ENCODE results near the gene LSP1. TPM values are rescaled to one million over a fixed set of nuclear protein-coding genes. Genes with fewer than 3 reads are reported as not detected.

Gene LSP1
- total RNA-seq, 1 donor: 357 TPM

GRCh38 chr11:1839204-1839923 is 13.5 kb upstream of the LSP1 start:
- peaks cover 67% of the 10 kb centered on the region for H3K4me1 ChIP-seq (ENCODE audit: insufficient read depth, low read length)
- H3K4me3 ChIP-seq (ENCODE audit: low read length): no peak overlapping the region
- H3K27me3 ChIP-seq (ENCODE audit: insufficient read depth, low read length): no peaks in the 10 kb centered on the region
- H3K9me3 ChIP-seq (ENCODE audit: low read depth, low read length): no peaks in the 10 kb centered on the region

DNA sequence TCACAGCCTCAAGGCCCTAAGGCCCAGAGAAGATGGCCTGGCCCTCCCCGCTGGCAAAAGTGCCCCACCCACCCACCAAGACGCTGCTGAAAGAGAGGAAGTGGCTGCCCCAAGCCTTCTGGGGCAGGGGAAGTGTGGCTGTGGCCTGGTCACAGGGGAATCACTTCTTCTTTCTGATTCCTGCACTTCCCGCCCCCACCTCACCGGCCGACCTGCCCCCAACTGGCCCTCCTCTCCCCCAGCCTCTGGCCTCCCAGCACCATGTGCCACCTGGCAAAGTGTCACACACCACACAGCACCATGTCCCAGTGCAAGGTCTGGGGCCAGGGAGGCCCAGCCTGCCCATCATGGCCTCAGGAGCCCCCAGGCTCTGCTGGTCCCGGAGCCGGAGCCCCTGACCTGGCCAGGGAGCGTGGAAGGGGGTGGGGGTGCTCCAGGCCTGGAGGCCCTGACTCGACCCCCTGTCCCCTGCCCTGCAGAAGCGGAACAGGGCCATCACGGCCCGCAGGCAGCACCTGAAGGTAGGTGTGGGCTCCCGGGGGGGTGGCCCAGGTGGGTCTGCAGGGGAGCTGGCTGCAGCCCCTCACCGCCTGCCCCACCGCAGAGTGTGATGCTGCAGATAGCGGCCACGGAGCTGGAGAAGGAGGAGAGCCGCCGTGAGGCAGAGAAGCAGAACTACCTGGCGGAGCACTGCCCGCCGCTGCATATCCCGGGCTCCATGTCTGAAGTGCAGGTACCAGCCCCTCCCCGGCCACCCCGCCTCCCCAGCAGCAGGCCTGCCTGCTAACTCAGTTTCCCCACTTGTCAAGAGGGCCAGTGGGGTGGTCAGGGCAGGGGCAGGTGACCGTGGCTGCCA is 12.7 kb upstream of the LSP1 start:
- H3K4me3 ChIP-seq (ENCODE audit: low read length): peak overlapping the region; percentile 24

GRCh38 chr11:1840780-1841480 is 12.0 kb upstream of the LSP1 start:
- no peak overlapping the region for H3K4me3 ChIP-seq (ENCODE audit: low read length)
- H3K9me3 ChIP-seq (ENCODE audit: low read depth, low read length): no peaks in the 10 kb centered on the region
- H3K4me1 ChIP-seq (ENCODE audit: insufficient read depth, low read length): peaks cover 83% of the 10 kb centered on the region
- no peaks in the 10 kb centered on the region for H3K27me3 ChIP-seq (ENCODE audit: insufficient read depth, low read length)

More for the DNA sequence above, 12.7 kb upstream of the LSP1 start:
- Histone ChIP-seq H3K27me3 (ENCODE audit: insufficient read depth, low read length) (no peaks in the 10 kb centered on the region), H3K4me1 (ENCODE audit: insufficient read depth, low read length) (peaks cover 75% of the 10 kb centered on the region), H3K9me3 (ENCODE audit: low read depth, low read length) (no peaks in the 10 kb centered on the region)

DNA sequence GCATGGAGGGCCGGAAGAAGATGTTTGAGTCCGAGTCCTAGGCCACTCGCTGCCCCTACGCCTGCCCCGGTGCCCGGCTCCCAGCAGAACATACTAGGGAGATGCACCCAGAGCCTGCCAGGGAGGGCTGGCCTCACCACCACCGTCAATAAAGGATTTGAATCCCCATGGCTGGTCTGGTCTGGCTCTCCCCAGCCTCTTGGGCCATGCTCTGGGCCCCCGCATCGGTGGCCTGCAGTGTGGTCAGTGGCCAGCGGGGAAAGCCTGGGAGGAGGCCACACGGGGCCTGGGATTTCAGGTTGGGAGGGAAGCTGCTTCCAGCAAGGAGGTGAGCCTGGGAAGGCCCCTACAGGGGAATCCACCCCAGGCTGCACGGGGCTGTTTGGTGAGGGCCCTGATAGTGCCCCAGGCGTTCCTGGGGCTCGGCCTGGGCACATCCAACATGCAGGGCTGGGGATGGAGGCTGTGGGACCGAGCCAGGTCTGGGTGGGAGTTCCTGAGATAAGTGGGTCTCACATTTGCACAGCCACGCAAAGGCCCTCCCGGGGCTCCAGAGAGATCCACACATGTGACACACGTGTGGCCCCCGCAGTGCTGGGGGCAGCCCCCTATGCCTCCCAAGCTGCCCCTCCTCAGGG is 11.3 kb upstream of the LSP1 start:
- Histone ChIP-seq H3K9me3 (ENCODE audit: low read depth, low read length) (no peaks in the 10 kb centered on the region), H3K27me3 (ENCODE audit: insufficient read depth, low read length) (no peaks in the 10 kb centered on the region), H3K4me1 (ENCODE audit: insufficient read depth, low read length) (peaks cover 90% of the 10 kb centered on the region), H3K4me3 (ENCODE audit: low read length) (no peak overlapping the region)

- Histone ChIP-seq H3K9me3 (ENCODE audit: low read depth, low read length) (no peaks in the 10 kb centered on the region), H3K4me3 (ENCODE audit: low read length) (no peak overlapping the region), H3K27me3 (ENCODE audit: insufficient read depth, low read length) (no peaks in the 10 kb centered on the region), H3K4me1 (ENCODE audit: insufficient read depth, low read length) (peaks cover 95% of the 10 kb centered on the region)
Observed at GRCh38 chr11:1842149-1843097, 10.5 kb upstream of the LSP1 start.

GRCh38 chr11:1843098-1843473 is 9.8 kb upstream of the LSP1 start:
- Histone ChIP-seq H3K4me1 (ENCODE audit: insufficient read depth, low read length) (peaks cover 95% of the 10 kb centered on the region), H3K4me3 (ENCODE audit: low read length) (no peak overlapping the region), H3K9me3 (ENCODE audit: low read depth, low read length) (no peaks in the 10 kb centered on the region), H3K27me3 (ENCODE audit: insufficient read depth, low read length) (no peaks in the 10 kb centered on the region)

GRCh38 chr11:1843796-1844195 is 9.1 kb upstream of the LSP1 start:
- peaks cover 95% of the 10 kb centered on the region for H3K4me1 ChIP-seq (ENCODE audit: insufficient read depth, low read length)
- H3K9me3 ChIP-seq (ENCODE audit: low read depth, low read length): no peaks in the 10 kb centered on the region
- no peak overlapping the region for H3K4me3 ChIP-seq (ENCODE audit: low read length)
- no peaks in the 10 kb centered on the region for H3K27me3 ChIP-seq (ENCODE audit: insufficient read depth, low read length)

DNA sequence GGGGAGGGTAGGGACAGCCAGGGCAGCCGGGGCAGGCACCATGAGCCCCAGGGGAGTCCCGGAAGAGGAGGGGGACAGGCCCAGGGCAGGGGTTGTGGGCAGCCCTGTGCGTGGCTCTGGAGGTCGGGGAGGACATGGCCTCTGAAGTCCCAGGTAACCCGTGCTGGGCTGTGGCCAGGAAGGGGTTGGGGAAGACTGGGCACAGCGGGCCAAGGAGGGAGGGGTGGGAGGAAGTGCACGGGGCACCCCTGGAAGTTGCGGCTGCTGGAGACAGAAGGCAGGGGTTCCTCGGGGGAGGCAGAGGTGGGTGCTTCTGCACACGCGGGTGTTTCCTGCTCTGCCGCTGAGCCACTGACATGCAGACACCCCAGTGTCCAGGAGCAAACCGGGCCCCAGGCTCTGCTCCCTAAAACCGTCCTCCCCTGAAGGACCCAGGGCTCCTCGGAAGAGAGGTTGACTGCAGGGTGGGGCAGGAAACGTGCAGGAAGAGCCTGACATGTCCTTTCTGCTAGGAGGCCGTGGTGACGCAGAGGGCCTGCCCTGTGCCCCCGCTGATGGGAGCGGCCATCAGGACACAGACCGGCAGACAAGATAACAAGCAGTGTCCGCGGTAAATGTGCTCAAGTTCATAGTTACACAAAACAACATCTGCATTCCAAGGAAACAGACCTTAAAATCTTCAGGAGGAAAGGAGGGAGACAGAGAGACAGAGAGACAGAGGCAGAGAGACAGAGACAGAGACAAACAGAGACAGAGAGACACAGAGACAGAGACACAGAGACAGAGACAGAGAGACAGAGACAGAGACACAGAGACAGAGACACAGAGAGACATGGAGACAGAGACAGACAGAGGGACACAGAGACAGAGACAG is 8.4 kb upstream of the LSP1 start:
- H3K27me3 ChIP-seq (ENCODE audit: insufficient read depth, low read length): no peaks in the 10 kb centered on the region
- H3K4me3 ChIP-seq (ENCODE audit: low read length): no peak overlapping the region
- H3K4me1 ChIP-seq (ENCODE audit: insufficient read depth, low read length): peaks cover 95% of the 10 kb centered on the region
- no peaks in the 10 kb centered on the region for H3K9me3 ChIP-seq (ENCODE audit: low read depth, low read length)

DNA sequence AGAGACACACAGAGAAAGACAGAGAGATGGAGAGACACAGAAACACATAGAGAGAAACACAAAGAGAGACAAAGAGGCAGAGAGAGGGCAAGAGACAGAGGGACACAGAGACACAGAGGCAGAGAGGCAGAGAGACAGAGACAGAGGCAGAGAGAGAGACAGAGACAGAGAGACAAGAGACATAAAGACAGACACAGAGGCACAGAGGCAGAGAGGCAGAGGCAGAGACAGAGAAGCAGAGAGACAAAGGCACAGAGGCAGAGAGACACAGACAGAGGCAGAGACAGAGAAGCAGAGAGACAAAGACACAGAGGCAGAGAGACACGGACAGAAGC is 7.8 kb upstream of the LSP1 start:
- no peak overlapping the region for H3K4me3 ChIP-seq (ENCODE audit: low read length)
- H3K9me3 ChIP-seq (ENCODE audit: low read depth, low read length): no peaks in the 10 kb centered on the region
- no peaks in the 10 kb centered on the region for H3K27me3 ChIP-seq (ENCODE audit: insufficient read depth, low read length)
- peaks cover 95% of the 10 kb centered on the region for H3K4me1 ChIP-seq (ENCODE audit: insufficient read depth, low read length)

DNA sequence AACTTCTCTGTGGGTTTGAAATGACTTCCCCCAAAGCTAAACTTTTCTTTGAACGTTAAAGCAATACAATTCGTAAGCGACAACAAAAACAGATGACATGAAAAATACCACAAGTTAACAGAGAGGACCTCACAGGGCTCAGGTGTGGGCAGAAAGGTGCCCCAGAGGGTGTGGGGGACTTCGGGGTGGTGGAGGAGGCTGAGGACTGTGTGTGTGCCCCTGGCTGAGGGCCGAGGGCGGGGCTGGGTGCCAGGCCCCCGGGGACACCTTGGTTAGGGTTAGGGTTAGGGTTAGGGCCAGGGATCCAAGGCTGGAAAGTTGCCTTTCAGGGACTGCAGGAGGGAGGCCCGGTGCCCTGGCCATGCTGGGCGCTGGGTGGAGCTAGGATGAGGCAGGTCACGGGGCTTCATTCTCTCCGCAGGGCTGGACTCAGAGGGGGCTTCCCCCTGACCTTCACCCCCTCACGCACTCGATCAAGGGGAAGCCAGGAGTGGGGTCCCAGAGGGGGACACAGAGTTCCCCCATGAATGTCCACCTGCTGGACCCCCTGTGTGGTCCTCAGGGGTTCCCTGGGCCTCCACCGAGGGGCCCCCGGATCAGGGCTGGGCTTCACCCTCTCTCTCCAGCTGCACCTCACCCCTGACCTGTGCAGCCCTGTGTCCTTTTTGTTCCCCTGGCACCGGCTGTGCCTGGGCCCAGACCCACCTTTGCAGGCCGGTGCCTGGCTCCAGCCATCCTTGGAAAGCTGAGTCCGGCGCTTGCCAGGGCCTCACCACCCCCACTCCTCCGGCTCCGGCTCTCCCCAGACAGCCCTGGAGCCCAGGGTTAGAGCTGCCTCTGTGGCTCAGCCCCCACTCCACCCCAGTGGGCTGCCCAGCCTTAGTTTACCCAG is 7.1 kb upstream of the LSP1 start:
- Histone ChIP-seq H3K4me1 (ENCODE audit: insufficient read depth, low read length) (peaks cover 95% of the 10 kb centered on the region), H3K9me3 (ENCODE audit: low read depth, low read length) (no peaks in the 10 kb centered on the region), H3K4me3 (ENCODE audit: low read length) (no peak overlapping the region), H3K27me3 (ENCODE audit: insufficient read depth, low read length) (no peaks in the 10 kb centered on the region)

GRCh38 chr11:1846453-1846932 is 6.4 kb upstream of the LSP1 start:
- no peaks in the 10 kb centered on the region for H3K9me3 ChIP-seq (ENCODE audit: low read depth, low read length)
- no peaks in the 10 kb centered on the region for H3K27me3 ChIP-seq (ENCODE audit: insufficient read depth, low read length)
- no peak overlapping the region for H3K4me3 ChIP-seq (ENCODE audit: low read length)
- peaks cover 95% of the 10 kb centered on the region for H3K4me1 ChIP-seq (ENCODE audit: insufficient read depth, low read length)

- no peak overlapping the region for H3K4me3 ChIP-seq (ENCODE audit: low read length)
- H3K27me3 ChIP-seq (ENCODE audit: insufficient read depth, low read length): no peaks in the 10 kb centered on the region
- peaks cover 95% of the 10 kb centered on the region for H3K4me1 ChIP-seq (ENCODE audit: insufficient read depth, low read length)
- no peaks in the 10 kb centered on the region for H3K9me3 ChIP-seq (ENCODE audit: low read depth, low read length)
Observed at GRCh38 chr11:1847006-1847735, 5.7 kb upstream of the LSP1 start.

Measured in mononuclear cell (primary cell).